HG03064 (cell line): ENCODE measurements around the gene SCML1.

Experiments used
- ATAC-seq: cut with Tn5 transposase; IDR thresholded peaks from one replicate; pipeline ENCODE4 v1.9.1; 2021; ENCODE audit warnings: low read depth; ENCODE audit not compliant: unreplicated experiment

SCML1 gene

GRCh38 chrX:17787557-17787956 lies 50.3 kb downstream of the SCML1 start:
- no peak for ATAC-seq

GRCh38 chrX:17788439-17788838 lies 51.1 kb downstream of the SCML1 start:
- ATAC-seq = no peak

GRCh38 chrX:17788956-17789562 lies 51.8 kb downstream of the SCML1 start:
- ATAC-seq = no peak

GRCh38 chrX:17792826-17793225 lies 55.5 kb downstream of the SCML1 start:
- ATAC-seq = no peak

- no peak for ATAC-seq
These were observed 61.6 kb downstream of the SCML1 start for GRCh38 chrX:17798921-17799320.

- no peak for ATAC-seq
These were observed 64.1 kb downstream of the SCML1 start for GRCh38 chrX:17801431-17801830.

GRCh38 chrX:17802756-17803155 lies 65.5 kb downstream of the SCML1 start:
- ATAC-seq = no peak

GRCh38 chrX:17803449-17803848 lies 66.2 kb downstream of the SCML1 start:
- ATAC-seq = no peak
